GM18858 (cell line): ENCODE measurements around the gene PCSK5.
A peak's percentile ranks its signal among the peaks of the same experiment; 100 is the strongest.
"Not testable (repeated sequence)": the region's sequence is repeated elsewhere in the genome, so short reads cannot be mapped to it uniquely, and the experiment has no call there.

Experiments
- ATAC-seq: cut with Tn5 transposase; IDR thresholded peaks from one replicate; pipeline ENCODE4 v1.9.1; 2021; ENCODE audit not compliant: unreplicated experiment

Gene PCSK5

GRCh38 chr9:75890472-75891276, at the start of gene PCSK5:
PCSK5 (plus strand) TSS chr9:75890673; CDS start chr9:75891182, 509 bp downstream.
- ATAC-seq, result peak; percentile 61

GRCh38 chr9:75844321-75844720, 46.2 kb upstream of the PCSK5 start:
- ATAC-seq, result no peak

DNA sequence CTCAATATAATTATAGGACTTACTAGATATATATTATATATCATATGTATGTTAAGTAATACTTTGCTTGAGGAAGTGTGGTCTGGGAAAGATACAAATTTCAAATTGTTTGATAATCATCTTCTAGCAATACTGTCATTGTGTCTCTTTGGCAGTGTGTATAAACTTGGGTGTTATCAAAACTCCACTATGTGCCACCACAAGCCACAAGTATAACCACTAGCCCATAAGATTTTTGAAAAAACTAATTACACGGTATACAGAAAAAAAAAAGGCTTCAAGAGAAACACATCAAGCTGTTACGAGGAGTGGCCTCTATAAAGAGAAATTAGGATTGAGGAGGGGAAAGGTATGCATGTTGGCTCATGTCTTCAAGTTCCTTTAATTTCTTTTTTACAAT, 44.7 kb upstream of the PCSK5 start:
- no peak for ATAC-seq

- ATAC-seq, result no peak
Observed at GRCh38 chr9:75847085-75847484, 43.4 kb upstream of the PCSK5 start.

- no peak for ATAC-seq
Observed at GRCh38 chr9:75850459-75851200, 39.8 kb upstream of the PCSK5 start.

- ATAC-seq, result no peak
Observed at GRCh38 chr9:75851917-75852316, 38.6 kb upstream of the PCSK5 start.

DNA sequence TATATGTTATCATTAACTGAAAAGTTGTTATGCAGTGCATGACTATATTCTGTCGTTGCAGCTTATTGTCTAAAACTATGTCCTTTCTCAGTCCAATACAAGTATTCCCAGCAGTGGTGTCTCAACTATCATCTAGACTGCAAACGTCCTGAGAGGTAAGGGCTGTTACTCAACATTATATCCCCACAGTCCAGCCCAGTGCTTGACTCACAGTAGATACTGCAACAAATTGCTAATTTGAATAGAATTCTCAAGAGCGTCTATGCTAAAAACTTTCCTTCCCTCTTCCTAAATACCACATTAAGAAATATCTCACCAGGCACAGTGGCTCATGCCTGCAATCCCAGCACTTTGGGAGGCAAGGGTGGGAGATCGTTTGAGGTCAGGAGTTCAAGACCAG, 37.7 kb upstream of the PCSK5 start:
- no peak for ATAC-seq

DNA sequence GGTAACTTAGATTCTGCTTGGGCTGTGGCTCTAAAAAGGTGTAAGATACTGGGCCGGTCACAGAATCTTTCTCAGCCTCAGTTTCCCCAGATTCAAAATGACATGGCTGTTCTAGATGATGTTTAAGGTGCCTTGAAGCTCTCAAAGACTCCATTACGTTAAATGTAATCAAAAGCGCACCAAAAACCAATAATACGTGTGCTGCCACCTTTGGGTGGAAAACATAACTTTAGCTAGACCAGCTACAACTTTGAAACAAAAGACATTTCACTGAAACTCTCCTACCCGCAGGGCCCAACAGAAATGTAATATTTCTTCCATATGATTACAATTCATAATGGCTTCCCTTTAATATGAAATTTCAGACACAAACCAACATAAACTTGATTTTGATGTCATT, 35.0 kb upstream of the PCSK5 start:
- no peak for ATAC-seq

GRCh38 chr9:75858497-75859092, 31.9 kb upstream of the PCSK5 start:
- peak; percentile 42 for ATAC-seq

GRCh38 chr9:75864266-75864665, 26.2 kb upstream of the PCSK5 start:
- ATAC-seq, result no peak

DNA sequence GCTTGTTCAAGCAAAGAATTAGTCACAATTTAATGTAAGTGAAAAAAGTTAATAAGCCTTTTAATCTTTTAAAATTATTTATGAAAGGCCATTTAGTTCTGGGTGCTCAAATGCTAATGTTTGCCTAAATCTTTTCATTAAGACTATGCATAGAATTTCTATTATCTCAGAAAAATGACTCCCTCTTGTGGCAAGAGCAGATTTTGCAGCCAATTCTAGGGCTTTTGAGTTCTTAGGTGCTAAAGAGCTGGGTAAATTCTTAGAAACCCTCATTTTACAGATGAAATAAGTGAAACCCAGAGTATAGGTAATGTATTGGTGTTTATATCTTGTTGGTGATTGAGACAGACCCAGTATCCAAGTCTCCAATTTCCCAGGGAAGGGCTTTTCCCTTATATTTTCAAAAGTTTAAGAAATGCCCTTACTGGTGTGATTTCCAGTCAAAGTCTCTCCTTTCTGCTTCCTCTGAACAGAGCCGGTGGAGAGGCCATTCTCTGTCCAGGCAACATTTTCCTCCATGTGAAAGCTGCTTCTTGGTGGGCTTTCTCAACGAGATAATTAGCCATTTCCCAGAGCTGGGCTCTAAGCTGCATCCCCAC, 24.1 kb upstream of the PCSK5 start:
- ATAC-seq, result peak; percentile 64

GRCh38 chr9:75868526-75868925, 21.9 kb upstream of the PCSK5 start:
- ATAC-seq, result not testable (repeated sequence)

DNA sequence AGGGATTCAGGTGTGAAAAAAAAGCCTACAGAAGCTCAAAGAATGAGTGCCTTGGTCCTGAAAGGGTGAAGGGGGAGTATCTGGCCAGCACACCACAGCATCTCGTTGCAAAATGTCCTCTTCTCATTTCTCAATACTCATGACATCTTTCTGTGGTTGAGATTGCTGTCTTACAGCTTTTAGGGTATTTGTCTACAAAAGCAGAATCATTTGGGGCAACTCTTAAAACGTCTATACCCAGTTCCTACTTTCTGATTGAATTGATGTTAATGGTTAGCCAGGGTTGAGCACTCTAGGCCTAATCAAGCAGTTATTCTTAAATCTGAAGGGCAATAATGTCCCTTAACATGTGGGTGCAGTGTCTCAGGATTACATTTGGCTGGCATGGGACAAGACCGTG, 21.2 kb upstream of the PCSK5 start:
- ATAC-seq, result no peak

GRCh38 chr9:75870450-75870849, 20.0 kb upstream of the PCSK5 start:
- no peak for ATAC-seq

DNA sequence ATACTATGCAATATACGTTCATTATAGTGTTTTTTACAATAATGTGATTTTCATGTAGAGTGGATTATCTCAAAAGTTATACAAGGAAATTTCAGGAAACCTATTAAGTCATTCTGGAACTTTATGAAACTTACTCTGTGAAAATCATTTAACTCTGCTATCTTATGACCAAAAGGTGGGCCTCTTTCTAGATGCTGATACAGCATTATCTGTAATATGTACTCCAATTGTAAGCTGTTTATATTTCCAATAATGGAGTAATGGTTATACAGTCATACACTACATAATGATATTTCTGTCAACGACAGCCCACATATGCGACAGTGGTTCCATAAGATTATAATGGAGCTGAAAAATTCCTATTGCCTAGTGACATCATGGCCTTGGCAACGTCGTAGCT, 18.8 kb upstream of the PCSK5 start:
- ATAC-seq, result no peak

DNA sequence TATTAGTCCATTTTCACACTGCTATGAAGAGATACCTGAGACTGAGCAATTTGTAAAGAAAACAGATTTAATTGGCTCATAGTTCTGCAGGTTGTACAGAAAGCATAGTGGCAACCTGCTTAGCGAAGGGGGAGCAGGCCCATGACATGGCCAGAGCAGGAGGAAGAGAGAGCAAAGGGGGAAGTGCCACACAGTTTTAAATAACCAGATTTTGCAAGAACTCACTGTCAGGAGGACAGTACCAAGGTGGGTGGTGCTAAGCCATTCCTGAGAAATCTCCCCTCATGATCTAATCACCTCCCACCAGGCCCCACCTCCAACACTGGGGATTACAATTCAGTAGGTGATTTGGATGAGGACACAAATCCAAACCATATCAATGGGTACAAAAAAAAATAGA, 16.8 kb upstream of the PCSK5 start:
- no peak for ATAC-seq

GRCh38 chr9:75876999-75877640, 13.4 kb upstream of the PCSK5 start:
- ATAC-seq, result no peak

GRCh38 chr9:75878488-75878860, 12.0 kb upstream of the PCSK5 start:
- ATAC-seq, result no peak

DNA sequence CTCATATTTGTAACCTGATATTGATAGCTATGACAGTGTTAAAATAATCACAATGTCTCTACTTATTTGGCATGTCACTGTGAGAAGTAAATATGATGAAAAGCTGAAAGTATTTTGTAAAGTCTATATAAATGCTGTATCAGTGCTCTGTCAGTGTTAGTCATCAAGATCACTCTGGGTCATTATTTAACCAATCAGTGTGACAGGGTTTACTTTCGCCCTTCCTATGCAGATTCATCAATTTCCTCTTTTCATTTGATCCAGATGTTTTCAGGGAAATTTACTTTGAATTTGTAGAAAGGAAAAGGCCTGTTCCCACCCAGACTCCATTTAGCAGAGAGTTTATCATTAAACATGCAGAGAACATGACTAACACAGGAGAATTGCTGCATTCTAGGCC, 9.9 kb upstream of the PCSK5 start:
- ATAC-seq, result no peak

DNA sequence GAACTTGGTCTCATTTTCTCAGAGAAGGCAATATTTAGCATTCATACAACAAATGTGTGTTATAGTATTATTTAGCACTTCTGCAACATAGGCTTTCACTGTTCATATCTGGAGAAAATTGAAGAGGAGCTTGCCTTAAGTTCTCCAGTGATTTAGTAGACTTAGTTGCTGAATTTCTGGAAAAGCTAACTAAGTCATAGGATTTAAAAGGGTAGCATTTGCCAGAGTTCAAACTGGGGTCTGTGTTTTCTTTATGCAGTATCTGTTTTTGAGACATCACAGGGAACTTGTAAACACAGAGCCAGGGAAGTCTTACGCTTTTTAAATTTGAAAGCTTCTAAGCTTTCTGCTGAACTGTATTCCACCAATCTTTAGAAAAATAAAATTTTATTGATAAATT, 8.7 kb upstream of the PCSK5 start:
- no peak for ATAC-seq

DNA sequence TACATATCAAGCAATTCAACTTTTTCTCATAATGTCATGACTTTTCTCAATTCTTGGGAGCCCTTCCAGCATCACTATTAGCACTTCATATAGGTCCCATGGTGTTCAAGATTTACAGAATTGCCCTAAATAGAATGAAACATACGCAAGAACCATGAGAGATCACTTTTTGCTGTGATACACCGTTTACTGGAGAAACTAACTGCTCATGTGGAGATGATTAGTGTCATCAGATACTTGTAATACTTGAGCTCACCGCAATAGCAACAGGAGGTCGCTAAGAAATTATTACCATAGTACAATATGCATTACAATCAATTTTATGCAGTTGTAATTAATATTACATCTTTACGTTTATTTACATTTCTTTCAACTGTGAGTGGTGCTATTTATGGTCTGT, 4.8 kb upstream of the PCSK5 start:
- no peak for ATAC-seq
